ENCODE data around the gene FHIT.

- TF ChIP-seq CTCF (IDR thresholded peaks at IDR 0.05) (no peak), POLR2A (IDR thresholded peaks at IDR 0.05) (no peak)
Measured at GRCh38 chr3:59930170-59930569, 1321.1 kb downstream of the FHIT start.
